Left forelimb (tissue), 1 donor: ENCODE results near the gene OR11G2.
"Not testable (repeated sequence)": the region's sequence is repeated elsewhere in the genome, so short reads cannot be mapped to it uniquely, and the experiment has no call there.

Experiments used
- DNase-seq: peaks from one replicate; pipeline ENCODE4 v3.0.0-alpha.2; 2018; ENCODE audit warnings: low spot score

Gene OR11G2

GRCh38 chr14:20190596-20190995 lies at the start of gene OR11G2:
Gene OR11G2 (plus strand): TSS chr14:20190896. CDS start chr14:20197438, 6,542 bp downstream.
- no peak for DNase-seq

- no peak for DNase-seq
Measured at GRCh38 chr14:20143911-20144310, 46.8 kb upstream of the OR11G2 start.

- DNase-seq, result no peak
Measured at GRCh38 chr14:20144820-20145219, 45.9 kb upstream of the OR11G2 start.

GRCh38 chr14:20164462-20164861 lies 26.2 kb upstream of the OR11G2 start:
- DNase-seq, result no peak

- no peak for DNase-seq
Measured at GRCh38 chr14:20167091-20167490, 23.6 kb upstream of the OR11G2 start.

- DNase-seq, result not testable (repeated sequence)
Measured at GRCh38 chr14:20169852-20170251, 20.8 kb upstream of the OR11G2 start.

GRCh38 chr14:20174205-20174604 lies 16.5 kb upstream of the OR11G2 start:
- not testable (repeated sequence) for DNase-seq

GRCh38 chr14:20176330-20176729 lies 14.4 kb upstream of the OR11G2 start:
- no peak for DNase-seq

GRCh38 chr14:20177433-20177974 lies 13.2 kb upstream of the OR11G2 start:
- no peak for DNase-seq

- DNase-seq, result no peak
Measured at GRCh38 chr14:20179218-20179617, 11.5 kb upstream of the OR11G2 start.

GRCh38 chr14:20179880-20180279 lies 10.8 kb upstream of the OR11G2 start:
- no peak for DNase-seq

- no peak for DNase-seq
Measured at GRCh38 chr14:20180486-20180885, 10.2 kb upstream of the OR11G2 start.

- DNase-seq, result no peak
Measured at GRCh38 chr14:20184181-20184580, 6.5 kb upstream of the OR11G2 start.

- DNase-seq, result no peak
Measured at GRCh38 chr14:20191396-20191795, 700 bp downstream of the OR11G2 start.

- DNase-seq, result no peak
Measured at GRCh38 chr14:20194101-20194500, 3.4 kb downstream of the OR11G2 start.

- DNase-seq, result not testable (repeated sequence)
Measured at GRCh38 chr14:20195170-20195569, 4.5 kb downstream of the OR11G2 start.

GRCh38 chr14:20195911-20196310 lies 5.2 kb downstream of the OR11G2 start:
- DNase-seq, result no peak

GRCh38 chr14:20197459-20197858 lies 6.8 kb downstream of the OR11G2 start:
- DNase-seq, result no peak

GRCh38 chr14:20198991-20199390 lies 8.3 kb downstream of the OR11G2 start:
- no peak for DNase-seq

GRCh38 chr14:20204721-20205120 lies 14.0 kb downstream of the OR11G2 start:
- no peak for DNase-seq

GRCh38 chr14:20209595-20209994 lies 18.9 kb downstream of the OR11G2 start:
- no peak for DNase-seq

- DNase-seq, result not testable (repeated sequence)
Measured at GRCh38 chr14:20212406-20212805, 21.7 kb downstream of the OR11G2 start.

- no peak for DNase-seq
Measured at GRCh38 chr14:20215196-20215595, 24.5 kb downstream of the OR11G2 start.

- DNase-seq, result no peak
Measured at GRCh38 chr14:20219033-20219432, 28.3 kb downstream of the OR11G2 start.

- DNase-seq, result no peak
Measured at GRCh38 chr14:20223410-20223809, 32.7 kb downstream of the OR11G2 start, which contains the start of gene OR11H6. Gene OR11H6 (plus strand): TSS chr14:20223710. CDS start chr14:20223710, 0 bp downstream.
